Vein endothelial cell (primary cell): ENCODE results near the gene SLC51B. TPM values are rescaled to one million over a fixed set of nuclear protein-coding genes. Genes with fewer than 3 reads are reported as not detected.

ENCODE experiments used
- total RNA-seq: library from RNA; depleted of rRNA; stranded (reverse); fragments of >200 nt; gene quantifications from 2 replicates; pipeline ENCODE4 v1.2.3, GENCODE V29; 2012

The SLC51B gene
- not detected in 2 replicates for total RNA-seq

GRCh38 chr15:65044724-65045481 is at the start of gene SLC51B:
Gene SLC51B, plus strand, starts transcription at chr15:65045387. Its CDS starts 4,618 bp downstream, at chr15:65050005.

GRCh38 chr15:65028921-65029735 is 16.1 kb upstream of the SLC51B start, which contains the start of gene MTFMT:
Gene MTFMT, minus strand, starts transcription at chr15:65029639. Its CDS starts 26 bp downstream, at chr15:65029613.

GRCh38 chr15:65067645-65068402 is 22.6 kb downstream of the SLC51B start, which contains the start of gene RASL12:
Gene RASL12, minus strand, starts transcription at chr15:65067991. Its CDS starts 156 bp downstream, at chr15:65067835.

GRCh38 chr15:65076486-65077290 is 31.5 kb downstream of the SLC51B start, which contains the start of gene KBTBD13:
Gene KBTBD13, plus strand, starts transcription at chr15:65076746. Its CDS starts 70 bp downstream, at chr15:65076816.

Other genes with a start within 250 kb of the SLC51B start
- gene PIF1, start 219.7 kb upstream of the SLC51B start, total RNA-seq = 8.5 and 8.8 TPM in 2 replicates
- 40.5 and 43.7 TPM in 2 replicates for gene PLEKHO2, start 203.5 kb upstream of the SLC51B start, total RNA-seq
- 2.5 and 2.6 TPM in 2 replicates for gene ANKDD1A, start 133.5 kb upstream of the SLC51B start, total RNA-seq
- 65.7 and 86.9 TPM in 2 replicates for gene SPG21, start 55.5 kb upstream of the SLC51B start, total RNA-seq
- gene MTFMT, start 15.7 kb upstream of the SLC51B start, total RNA-seq = 13.1 and 22.4 TPM in 2 replicates
- gene RASL12, start 22.6 kb downstream of the SLC51B start, total RNA-seq = not detected in 2 replicates
- not detected in 2 replicates for gene KBTBD13, start 31.4 kb downstream of the SLC51B start, total RNA-seq
- gene UBAP1L, start 69.8 kb downstream of the SLC51B start, total RNA-seq = 1.6 and 3.7 TPM in 2 replicates
- gene PDCD7, start 88.4 kb downstream of the SLC51B start, total RNA-seq = 16.3 and 23.4 TPM in 2 replicates
- gene CLPX, start 140.0 kb downstream of the SLC51B start, total RNA-seq = 42.8 and 54.5 TPM in 2 replicates
- gene CILP, start 166.1 kb downstream of the SLC51B start, total RNA-seq = not detected in 2 replicates
- 3.7 and 6.2 TPM in 2 replicates for gene PARP16, start 241.5 kb downstream of the SLC51B start, total RNA-seq